HG03439 (cell line): ENCODE measurements around the gene TBX10.

Experiments
- ATAC-seq: cut with Tn5 transposase; IDR thresholded peaks from one replicate; pipeline ENCODE4 v1.9.1; 2021; ENCODE audit warnings: mild to moderate bottlenecking, moderate library complexity; ENCODE audit not compliant: unreplicated experiment

The TBX10 gene

DNA sequence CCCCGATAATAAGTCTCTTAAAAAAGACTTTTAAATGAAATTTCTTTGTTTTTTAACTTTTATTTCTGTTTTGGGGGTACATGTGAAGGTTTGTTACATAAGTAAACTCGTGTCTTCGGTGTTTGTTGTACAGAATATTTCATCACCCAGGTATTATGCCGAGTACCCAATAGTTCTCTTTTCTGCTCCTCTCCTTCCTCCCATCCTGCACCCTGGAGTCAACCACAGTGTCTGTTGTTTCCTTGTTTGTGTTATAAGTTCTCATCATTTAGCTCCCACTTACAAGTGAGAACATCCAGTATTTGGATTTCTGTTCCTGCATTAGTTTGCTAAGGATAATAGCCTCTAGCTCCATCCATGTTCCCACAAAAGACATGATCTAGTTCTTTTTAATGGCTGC is 57.6 kb downstream of the TBX10 start:
- ATAC-seq = no peak

DNA sequence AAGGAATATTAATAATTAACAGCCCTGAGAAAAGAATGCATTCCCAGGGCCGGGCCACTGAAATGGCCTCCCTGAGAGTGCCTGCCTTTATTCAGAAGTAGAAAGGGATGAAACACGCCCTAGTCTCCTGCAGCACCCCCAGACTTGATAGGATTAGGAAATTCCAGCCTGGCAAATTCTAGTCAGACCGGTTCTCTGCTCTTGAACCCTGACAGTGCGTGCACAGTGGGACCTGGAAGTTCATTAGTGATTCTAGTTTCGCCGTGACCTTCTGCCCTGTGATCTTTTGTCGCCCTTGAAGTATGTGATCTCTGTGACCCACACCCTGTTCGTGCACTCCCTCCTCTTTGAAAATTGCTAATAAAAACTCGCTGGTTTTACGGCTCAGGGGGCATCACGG is 58.1 kb downstream of the TBX10 start:
- ATAC-seq = no peak
